Erythroblast (primary cell): ENCODE data around the gene TRAF5.
A peak's percentile ranks its signal among the peaks of the same experiment; 100 is the strongest.

Source experiments
- DNase-seq, 2 experiments: peaks; one replicate each; lab custom pipeline; 2025; lab: John Stamatoyannopoulos, UW
- GATA1 ChIP-seq: IDR thresholded peaks from 2 replicates; pipeline ENCODE4 v1.6.1; 2011; ENCODE audit warnings: low read depth, mild to moderate bottlenecking, control low read depth, low read length, moderate library complexity
- POLR2A ChIP-seq: IDR thresholded peaks from 2 replicates; pipeline ENCODE4 v1.6.1; 2011; ENCODE audit warnings: mild to moderate bottlenecking, low read length

TRAF5 gene

GRCh38 chr1:211320980-211321379 is 5.7 kb upstream of the TRAF5 start:
- DNase-seq: peak in 1 of 2 experiments; percentile 9
- TF ChIP-seq POLR2A (no peak), GATA1 (no peak)

DNA sequence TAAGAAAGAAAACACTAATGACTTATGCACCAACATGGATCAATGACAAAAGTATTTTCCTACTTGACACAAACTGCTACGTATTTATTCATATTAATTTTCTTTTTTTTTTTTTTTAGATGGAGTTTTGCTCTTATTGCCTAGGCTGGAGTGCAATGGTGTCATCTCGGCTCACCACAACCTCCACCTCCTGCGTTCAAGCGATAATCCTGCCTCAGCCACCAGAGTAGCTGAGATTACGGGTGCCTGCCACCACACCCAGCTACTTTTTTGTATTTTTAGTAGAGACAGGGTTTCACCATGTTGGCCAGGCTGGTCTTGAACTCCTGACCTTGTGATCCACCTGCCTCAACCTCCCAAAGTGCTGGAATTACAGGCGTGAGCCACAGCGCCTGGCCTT is 5.0 kb upstream of the TRAF5 start:
- DNase-seq: peak; percentile 51 to 61

DNA sequence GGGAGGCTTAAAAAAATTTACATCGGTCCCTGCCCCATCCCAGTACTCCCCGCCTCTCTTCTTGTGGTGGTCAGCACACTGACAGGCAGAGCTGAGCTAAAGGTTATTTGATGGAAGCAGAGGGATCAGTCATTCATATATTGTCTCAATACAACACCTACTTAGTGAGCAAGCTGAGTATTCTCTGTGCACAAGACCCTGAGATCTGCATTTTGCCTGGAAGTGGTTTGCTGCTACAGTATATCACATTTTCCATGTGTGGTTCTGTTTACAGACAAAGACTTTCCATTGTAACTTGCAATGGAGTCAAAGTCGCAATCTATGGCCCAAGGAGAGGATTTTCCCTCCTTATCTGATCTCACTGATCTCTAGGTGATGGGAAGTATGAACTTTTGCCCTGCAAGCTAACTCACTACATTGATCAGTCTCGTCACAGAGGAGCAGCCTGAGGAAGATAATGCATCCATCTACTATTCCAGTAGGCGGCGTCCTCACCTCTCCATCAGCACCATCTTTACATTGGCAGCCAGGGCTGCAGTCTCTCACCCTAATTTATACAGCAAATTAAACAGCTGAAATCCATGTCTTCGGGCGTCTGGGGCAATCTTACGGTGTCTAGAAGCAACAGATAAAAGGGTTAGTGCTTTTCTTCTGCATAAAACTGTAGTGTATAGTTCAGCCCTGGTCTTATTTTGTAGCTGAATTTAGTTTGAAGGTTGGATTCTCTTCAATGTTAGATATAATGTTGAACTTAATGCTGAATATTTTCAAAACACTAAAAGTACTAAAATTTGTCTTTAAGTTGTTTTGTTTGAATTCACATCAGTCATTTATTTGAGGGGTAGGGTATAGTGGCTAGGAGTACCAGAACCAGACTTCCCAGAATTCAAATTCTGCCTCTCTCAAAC is 3.2 kb upstream of the TRAF5 start:
- peak; percentile 70 to 77 for DNase-seq
- no peak for TF ChIP-seq GATA1
- TF ChIP-seq POLR2A: no peak

DNA sequence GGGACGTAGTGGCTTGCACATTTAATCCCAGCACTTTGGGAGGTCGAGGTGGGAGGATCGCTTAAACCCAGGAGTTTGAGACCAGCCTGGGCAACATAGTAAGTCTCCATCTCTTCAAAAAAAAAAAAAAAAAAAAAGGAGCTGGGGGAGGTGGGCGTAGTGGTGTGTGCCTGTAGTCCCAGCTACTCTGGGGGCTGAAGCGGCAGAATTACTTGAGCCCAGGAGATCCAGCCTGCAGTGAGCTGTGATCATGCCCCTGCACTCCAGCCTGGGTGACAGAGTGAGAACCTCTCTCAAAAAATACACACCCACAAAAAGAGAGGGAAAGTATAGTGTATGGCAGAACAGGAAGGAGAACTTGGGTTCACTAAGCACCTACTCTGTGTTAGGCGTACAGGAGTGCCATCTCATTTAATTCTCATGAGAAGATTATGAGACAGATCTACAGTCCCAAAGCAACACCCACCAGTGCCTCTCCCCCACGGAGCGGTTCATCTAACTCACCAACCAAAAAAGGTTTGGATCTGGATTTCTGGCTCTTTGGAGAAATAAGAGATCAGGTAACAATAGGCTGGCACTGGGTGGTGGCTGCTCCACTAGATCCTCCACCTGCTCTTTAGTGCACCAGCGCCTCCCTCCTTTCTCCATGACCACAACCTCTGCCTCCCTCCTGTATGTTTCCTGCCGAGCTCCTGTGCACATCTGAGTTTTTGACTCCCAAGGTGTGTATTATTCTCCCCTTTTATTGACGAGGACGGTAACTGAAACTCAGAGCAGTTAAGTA is 1.4 kb upstream of the TRAF5 start:
- DNase-seq: no peak
- TF ChIP-seq GATA1: no peak
- TF ChIP-seq POLR2A: no peak

DNA sequence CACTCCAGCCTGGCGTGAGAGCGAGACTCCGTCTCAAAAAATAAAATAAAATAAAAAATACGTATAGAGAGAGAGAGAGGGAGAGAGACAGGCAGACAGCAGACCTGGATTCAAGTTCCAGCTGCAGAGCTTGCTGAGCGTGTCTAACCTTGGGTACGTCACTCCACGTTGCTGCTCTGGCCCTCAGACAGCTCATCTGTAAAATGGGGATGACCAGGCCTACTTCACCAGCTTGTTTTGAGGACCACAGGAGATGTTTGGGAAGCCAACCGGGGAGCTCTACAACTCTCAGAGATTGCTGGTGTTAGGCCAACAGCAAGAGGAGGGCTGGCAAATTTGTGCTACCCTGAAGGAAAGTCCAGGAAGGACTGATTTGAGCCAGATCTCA is 499 bp upstream of the TRAF5 start:
- DNase-seq: no peak
- no peak for TF ChIP-seq POLR2A
- TF ChIP-seq GATA1: no peak

- peak; percentile 66 to 81 for DNase-seq
These were observed 801 bp downstream of the TRAF5 start for GRCh38 chr1:211327346-211327921.

DNA sequence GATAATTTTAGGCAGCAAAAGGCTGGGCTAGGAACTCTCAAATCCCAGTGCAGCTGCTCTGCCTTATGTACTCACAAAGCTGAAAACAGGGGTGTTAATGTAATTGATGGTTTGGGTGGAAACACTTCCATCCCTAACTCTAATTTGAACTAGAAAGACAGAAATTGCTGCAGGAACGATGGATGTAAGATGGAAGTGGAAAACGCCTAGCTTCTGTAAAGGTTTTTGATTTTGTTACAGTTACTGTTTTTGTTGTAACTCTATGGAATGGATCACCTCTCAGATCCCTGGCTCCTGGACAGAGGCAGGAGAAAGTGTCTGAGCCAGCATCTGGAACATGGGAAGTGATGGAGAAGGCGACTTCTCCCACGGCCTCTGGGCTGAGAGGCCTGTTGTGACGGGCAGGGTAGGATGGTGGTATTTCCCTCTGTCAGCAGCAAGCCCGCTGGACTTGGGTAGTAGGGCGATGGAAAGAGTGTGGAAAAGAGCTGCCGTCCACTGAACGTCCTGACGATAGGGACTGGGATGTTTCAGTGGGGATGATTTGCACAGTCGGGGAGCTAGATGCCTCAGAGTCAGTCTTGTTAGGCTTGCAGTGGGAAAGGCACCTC is 1.6 kb downstream of the TRAF5 start:
- DNase-seq: no peak
- no peak for TF ChIP-seq POLR2A
- TF ChIP-seq GATA1: no peak

More at GRCh38 chr1:211327346-211327921, 801 bp downstream of the TRAF5 start:
- TF ChIP-seq GATA1 (no peak), POLR2A (no peak)

DNA sequence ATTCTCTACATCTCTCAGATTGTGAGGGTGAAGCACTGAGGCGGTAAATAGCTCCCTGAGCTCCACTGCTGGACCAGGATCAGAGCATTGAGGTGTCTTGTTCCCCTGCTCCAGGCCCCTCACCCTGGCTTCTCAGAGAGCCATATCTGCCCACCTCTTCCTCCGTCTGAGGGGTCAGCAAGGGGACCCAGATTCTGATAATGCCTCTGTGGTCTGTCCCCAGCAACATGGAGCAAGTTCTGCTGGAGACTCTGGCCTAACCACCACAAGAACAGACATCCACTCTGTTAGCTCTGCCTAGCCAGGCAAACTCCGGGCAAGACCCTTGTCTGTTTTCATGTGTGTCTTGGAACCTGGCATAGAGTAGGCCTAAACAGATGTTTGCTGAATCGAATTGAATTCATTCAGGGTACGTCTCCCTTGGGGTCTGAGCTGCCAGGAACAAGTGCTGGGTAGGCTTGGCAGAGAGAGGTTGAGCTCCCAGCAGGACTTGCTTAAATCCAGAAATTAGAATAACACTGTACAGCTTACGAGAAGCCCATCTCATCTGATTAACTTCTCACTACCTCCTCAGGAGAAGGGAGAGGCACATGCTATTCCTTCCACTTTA is 2.3 kb downstream of the TRAF5 start:
- DNase-seq: no peak
- TF ChIP-seq POLR2A: no peak
- no peak for TF ChIP-seq GATA1

DNA sequence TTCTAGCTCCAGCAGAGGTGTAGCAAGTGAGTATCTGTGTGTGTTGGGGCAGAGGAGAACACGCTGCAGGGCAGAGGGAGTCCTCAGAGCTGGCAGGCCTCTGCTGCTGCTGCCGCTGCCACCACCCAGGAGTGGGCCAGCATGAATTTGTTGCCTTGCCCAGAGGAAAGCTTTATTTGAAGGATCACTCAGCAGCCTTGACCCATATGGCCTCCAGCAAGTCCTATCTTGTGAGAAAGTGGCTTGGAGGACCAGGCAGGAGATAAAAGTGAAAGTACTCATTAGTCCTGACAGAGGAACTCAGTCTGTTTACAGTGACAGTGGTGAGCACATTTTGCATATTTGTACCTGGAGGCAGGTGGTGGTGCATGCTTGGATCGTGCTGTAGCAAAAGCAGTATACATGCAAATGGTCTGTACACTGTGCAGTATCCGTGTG is 3.1 kb downstream of the TRAF5 start:
- TF ChIP-seq POLR2A (no peak), GATA1 (no peak)
- DNase-seq: no peak

- no peak for TF ChIP-seq GATA1
- TF ChIP-seq POLR2A: no peak
- DNase-seq: no peak
These were observed 3.8 kb downstream of the TRAF5 start for GRCh38 chr1:211330282-211330936.

GRCh38 chr1:211331011-211331709 is 4.5 kb downstream of the TRAF5 start:
- DNase-seq: no peak
- TF ChIP-seq GATA1 (no peak), POLR2A (no peak)

GRCh38 chr1:211332036-211332616 is 5.5 kb downstream of the TRAF5 start:
- no peak for DNase-seq
- TF ChIP-seq POLR2A (no peak), GATA1 (no peak)

- DNase-seq: no peak
- TF ChIP-seq GATA1 (no peak), POLR2A (no peak)
These were observed 6.2 kb downstream of the TRAF5 start for GRCh38 chr1:211332830-211333229.
